ENCODE measurements around the gene KIAA0930.

KIAA0930 gene

GRCh38 chr22:45206233-45206632, 34.5 kb downstream of the KIAA0930 start:
- DNase-seq (ENCODE audit: low read depth, low spot score): no peak
- POLR2A ChIA-PET: no interaction called here
- CTCF ChIA-PET: no interaction called here
- TF ChIP-seq, protein P1, sequence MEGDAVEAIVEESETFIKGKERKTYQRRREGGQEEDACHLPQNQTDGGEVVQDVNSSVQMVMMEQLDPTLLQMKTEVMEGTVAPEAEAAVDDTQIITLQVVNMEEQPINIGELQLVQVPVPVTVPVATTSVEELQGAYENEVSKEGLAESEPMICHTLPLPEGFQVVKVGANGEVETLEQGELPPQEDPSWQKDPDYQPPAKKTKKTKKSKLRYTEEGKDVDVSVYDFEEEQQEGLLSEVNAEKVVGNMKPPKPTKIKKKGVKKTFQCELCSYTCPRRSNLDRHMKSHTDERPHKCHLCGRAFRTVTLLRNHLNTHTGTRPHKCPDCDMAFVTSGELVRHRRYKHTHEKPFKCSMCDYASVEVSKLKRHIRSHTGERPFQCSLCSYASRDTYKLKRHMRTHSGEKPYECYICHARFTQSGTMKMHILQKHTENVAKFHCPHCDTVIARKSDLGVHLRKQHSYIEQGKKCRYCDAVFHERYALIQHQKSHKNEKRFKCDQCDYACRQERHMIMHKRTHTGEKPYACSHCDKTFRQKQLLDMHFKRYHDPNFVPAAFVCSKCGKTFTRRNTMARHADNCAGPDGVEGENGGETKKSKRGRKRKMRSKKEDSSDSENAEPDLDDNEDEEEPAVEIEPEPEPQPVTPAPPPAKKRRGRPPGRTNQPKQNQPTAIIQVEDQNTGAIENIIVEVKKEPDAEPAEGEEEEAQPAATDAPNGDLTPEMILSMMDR (IDR thresholded peaks at IDR 0.05; ENCODE audit: insufficient read depth, low read length, missing control alignments): no peak
- H3K4me3 ChIP-seq (ENCODE audit: low read depth, low read length): no peak overlapping the region

GRCh38 chr22:45205276-45205925, 35.3 kb downstream of the KIAA0930 start:
- H3K4me3 ChIP-seq (ENCODE audit: low read depth, low read length): no peak overlapping the region
- POLR2A ChIA-PET: no interaction called here
- DNase-seq (ENCODE audit: low read depth, low spot score): no peak
- TF ChIP-seq, protein P1 (IDR thresholded peaks at IDR 0.05; ENCODE audit: insufficient read depth, low read length, missing control alignments): no peak
- CTCF ChIA-PET: no interaction called here

GRCh38 chr22:45204819-45205218, 35.9 kb downstream of the KIAA0930 start:
- DNase-seq (ENCODE audit: low read depth, low spot score): no peak
- CTCF ChIA-PET: no interaction called here
- TF ChIP-seq, protein P1 (IDR thresholded peaks at IDR 0.05; ENCODE audit: insufficient read depth, low read length, missing control alignments): no peak
- POLR2A ChIA-PET: no interaction called here
- H3K4me3 ChIP-seq (ENCODE audit: low read depth, low read length): no peak overlapping the region

GRCh38 chr22:45204241-45204640, 36.5 kb downstream of the KIAA0930 start:
- TF ChIP-seq, protein P1 (IDR thresholded peaks at IDR 0.05; ENCODE audit: insufficient read depth, low read length, missing control alignments): no peak
- DNase-seq (ENCODE audit: low read depth, low spot score): no peak
- POLR2A ChIA-PET: no interaction called here
- no peak overlapping the region for H3K4me3 ChIP-seq (ENCODE audit: low read depth, low read length)
- CTCF ChIA-PET: no interaction called here

- TF ChIP-seq, protein P1 (IDR thresholded peaks at IDR 0.05; ENCODE audit: insufficient read depth, low read length, missing control alignments): no peak
- no peak overlapping the region for H3K4me3 ChIP-seq (ENCODE audit: low read depth, low read length)
- ChIA-PET POLR2A (no interaction called here), CTCF (interaction anchor here (1.0 to 1.2 kb wide), 2 partner anchors 12 to 101 kb away, joined by 3 read pairs; no protein-coding TSS in a partner anchor)
- DNase-seq (ENCODE audit: low read depth, low spot score): no peak
Measured at GRCh38 chr22:45203150-45203951, 37.3 kb downstream of the KIAA0930 start.
